K562 (cell line): ENCODE data around the gene AGL. TPM values are rescaled to one million over a fixed set of nuclear protein-coding genes. Genes with fewer than 3 reads are reported as not detected.

Source experiments
- ARHGAP35 ChIP-seq: fragments of 450-650 bp; IDR thresholded peaks from 2 replicates; pipeline ENCODE4 v1.6.1; 2018; ENCODE audit not compliant: partially characterized antibody
- ARID2 ChIP-seq: fragments of 450-650 bp; IDR thresholded peaks from 2 replicates; pipeline ENCODE4 v1.6.1; 2017; ENCODE audit warnings: antibody characterized with exemption, mild to moderate bottlenecking
- CBX3 ChIP-seq, 2 experiments: IDR thresholded peaks; 1 replicate in 1 of 2; 2 replicates in 1 of 2; pipeline ENCODE4 v1.6.1; 2012; ENCODE audit warnings: inconsistent platforms in 2 of 2, low read length in 2 of 2, borderline replicate concordance in 1 of 2, control low read depth in 1 of 2
- CTBP1 ChIP-seq: fragments of 450-650 bp; IDR thresholded peaks from 2 replicates; pipeline ENCODE4 v1.6.1; 2016; ENCODE audit warnings: borderline replicate concordance
- DACH1 ChIP-seq: fragments of 450-650 bp; IDR thresholded peaks from 2 replicates; pipeline ENCODE4 v1.6.1; 2018; ENCODE audit not compliant: partially characterized antibody
- FOXJ2 ChIP-seq: fragments of 200-800 bp; sonication (Bioruptor generic); IDR thresholded peaks from 2 replicates; pipeline ENCODE4 v1.6.1; 2016; ENCODE audit warnings: missing genetic modification characterization, missing compliant biosample characterization
- HDAC1 ChIP-seq, 2 experiments: fragments of 450-650 bp; IDR thresholded peaks; 2 replicates each; pipeline ENCODE4 v1.6.1; 2016 to 2017; ENCODE audit warnings: inconsistent platforms in 1 of 2, mild to moderate bottlenecking in 1 of 2, moderate library complexity in 1 of 2
- KLF16 ChIP-seq: IDR thresholded peaks from 2 replicates; pipeline ENCODE4 v1.6.1; 2016; ENCODE audit warnings: antibody characterized with exemption
- LEF1 ChIP-seq: fragments of 450-650 bp; IDR thresholded peaks from 2 replicates; pipeline ENCODE4 v1.6.1; 2016; ENCODE audit warnings: mild to moderate bottlenecking
- MAFK ChIP-seq: IDR thresholded peaks from 2 replicates; pipeline ENCODE4 v1.6.1; 2011; ENCODE audit warnings: low read length, improper control_type of control experiment
- MIER1 ChIP-seq: fragments of 450-650 bp; IDR thresholded peaks from 2 replicates; pipeline ENCODE4 v1.6.1; 2016; ENCODE audit warnings: antibody characterized with exemption, mild to moderate bottlenecking, low read depth
- PCBP2 ChIP-seq: fragments of 200-400 bp; formaldehyde crosslinking; IDR thresholded peaks from 2 replicates; pipeline ENCODE4 v1.6.1; 2018; ENCODE audit warnings: low read length, low read depth, mild to moderate bottlenecking, moderate library complexity; ENCODE audit not compliant: poor library complexity, severe bottlenecking
- RAD21 ChIP-seq, 2 experiments: fragments of 250-450 bp in 1 of 2; fragments of 450-650 bp in 1 of 2; sonication (Bioruptor Pico) in 1 of 2; formaldehyde crosslinking in 1 of 2; IDR thresholded peaks in 1 of 2; conservative IDR thresholded peaks in 1 of 2; 2 replicates each; pipeline versions ENCODE4 v1.4.0 to v1.8.0; 2020 to 2022; ENCODE audit warnings: mild to moderate bottlenecking in 2 of 2, moderate library complexity in 1 of 2
- SRF ChIP-seq, 2 experiments: fragments of 250-450, 450-650 bp in 1 of 2; sonication (Bioruptor Pico) in 1 of 2; sonication (generic) in 1 of 2; formaldehyde crosslinking; IDR thresholded peaks; 2 replicates each; pipeline versions ENCODE4 v1.5.0 to v1.5.1; 2020 to 2022; ENCODE audit warnings: mild to moderate bottlenecking in 1 of 2, missing genetic modification reagents in 1 of 2
- polyA plus RNA-seq, 8 experiments: library from polyadenylated mRNA; depleted of rRNA in 4 of 8; stranded (reverse) in 5 of 8; unstranded in 3 of 8; fragments of >200 nt; fragmentation: Nextera tagmentation in 2 of 8; fragmentation: Illumina TruSeq in 1 of 8; extraction: Ambion mirVana in 2 of 8; extraction: Trizol in 1 of 8; gene quantifications; 2 replicates each; pipeline versions ENCODE4 v1.2.1 to v1.2.3, GENCODE V29; 2011 to 2014; ENCODE audit warnings: inconsistent platforms in 1 of 8, missing spikeins in 1 of 8
- total RNA-seq, 7 experiments: library from RNA; depleted of rRNA in 6 of 7; stranded (reverse); fragments of >200 nt in 6 of 7; fragmentation: Illumina TruSeq in 2 of 7; extraction: Trizol in 2 of 7; gene quantifications; 2 replicates each; pipeline versions ENCODE4 v1.2.1 to v1.2.3, GENCODE V29; 2011 to 2021; ENCODE audit warnings: low replicate concordance in 1 of 7
- TF ChIP-seq, protein P1 (sequence below): fragments of 200-800 bp; sonication (Bioruptor generic); IDR thresholded peaks from 2 replicates; pipeline ENCODE4 v1.6.1; 2017; ENCODE audit warnings: missing genetic modification characterization, missing compliant biosample characterization
- TF ChIP-seq, protein P2 (sequence below): fragments of 450-650 bp; formaldehyde crosslinking; IDR thresholded peaks from 2 replicates; pipeline ENCODE4 v1.4.0; 2022; ENCODE audit warnings: mild to moderate bottlenecking, moderate library complexity
- TF ChIP-seq, protein P3 (sequence below), 2 experiments: fragments of 450-650 bp; formaldehyde crosslinking in 1 of 2; IDR thresholded peaks; 2 replicates each; pipeline versions ENCODE4 v1.4.0 to v1.6.1; 2014 to 2020; ENCODE audit warnings: mild to moderate bottlenecking in 2 of 2, borderline replicate concordance in 1 of 2, low read depth in 1 of 2

AGL gene
- total and polyA plus RNA-seq, 9 of the 15 experiments (the other 6 are each of a cell fraction or from before 2014, with no cell fraction given), result 6.3 to 20.4 (median 12.4) TPM

DNA sequence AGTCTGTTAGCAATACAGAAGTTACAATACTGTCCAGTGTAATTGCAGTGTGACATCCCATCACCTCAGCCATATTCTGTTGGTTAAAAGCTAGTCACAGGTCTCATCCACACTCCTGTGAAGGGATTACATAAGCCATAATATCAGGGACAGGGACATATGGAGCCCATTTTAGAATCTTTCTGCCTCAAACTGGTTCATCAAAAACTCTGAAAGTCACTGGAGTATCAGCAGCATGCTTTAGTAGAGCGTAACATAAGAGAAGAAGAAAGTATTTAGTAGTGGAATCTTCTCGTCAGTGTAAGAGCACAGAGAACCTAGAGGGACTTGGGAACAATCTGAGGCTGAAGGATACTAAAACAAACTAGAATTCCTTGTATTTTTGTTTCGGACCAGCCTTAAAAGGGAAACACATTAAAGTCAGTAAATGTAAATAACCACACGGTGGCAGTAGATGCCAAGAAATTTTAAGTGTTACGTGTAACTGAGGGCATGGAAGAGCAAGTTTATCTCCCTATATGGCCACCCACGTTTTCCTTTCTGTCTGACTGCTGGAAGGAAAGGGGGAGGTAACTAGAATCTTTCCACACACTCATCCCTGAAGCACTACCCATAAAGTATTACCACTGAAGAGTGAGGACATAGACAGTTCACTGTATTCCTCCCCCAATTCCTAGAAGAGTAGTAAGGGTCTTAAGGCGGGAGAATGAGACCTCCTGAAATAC, 41.6 kb upstream of the AGL start (continued):
- peak; percentile 38; the same call in 1 of the 2 replicates for TF ChIP-seq KLF16
- TF ChIP-seq FOXJ2, result peak; percentile 48; the same call in 1 of the 2 replicates
- peak; percentile 21 for TF ChIP-seq DACH1
- TF ChIP-seq, protein P1, sequence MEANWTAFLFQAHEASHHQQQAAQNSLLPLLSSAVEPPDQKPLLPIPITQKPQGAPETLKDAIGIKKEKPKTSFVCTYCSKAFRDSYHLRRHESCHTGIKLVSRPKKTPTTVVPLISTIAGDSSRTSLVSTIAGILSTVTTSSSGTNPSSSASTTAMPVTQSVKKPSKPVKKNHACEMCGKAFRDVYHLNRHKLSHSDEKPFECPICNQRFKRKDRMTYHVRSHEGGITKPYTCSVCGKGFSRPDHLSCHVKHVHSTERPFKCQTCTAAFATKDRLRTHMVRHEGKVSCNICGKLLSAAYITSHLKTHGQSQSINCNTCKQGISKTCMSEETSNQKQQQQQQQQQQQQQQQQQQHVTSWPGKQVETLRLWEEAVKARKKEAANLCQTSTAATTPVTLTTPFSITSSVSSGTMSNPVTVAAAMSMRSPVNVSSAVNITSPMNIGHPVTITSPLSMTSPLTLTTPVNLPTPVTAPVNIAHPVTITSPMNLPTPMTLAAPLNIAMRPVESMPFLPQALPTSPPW, result peak; percentile 38; the same call in 1 of the 2 replicates
- no peak for TF ChIP-seq PCBP2
- no peak for TF ChIP-seq ARHGAP35
- peak in 1 of 2 experiments; percentile 98; a peak in 2 of 4 replicates for TF ChIP-seq SRF (CRISPR knock-in tag; IDR thresholded peaks at IDR 0.05)
- TF ChIP-seq, protein P2, sequence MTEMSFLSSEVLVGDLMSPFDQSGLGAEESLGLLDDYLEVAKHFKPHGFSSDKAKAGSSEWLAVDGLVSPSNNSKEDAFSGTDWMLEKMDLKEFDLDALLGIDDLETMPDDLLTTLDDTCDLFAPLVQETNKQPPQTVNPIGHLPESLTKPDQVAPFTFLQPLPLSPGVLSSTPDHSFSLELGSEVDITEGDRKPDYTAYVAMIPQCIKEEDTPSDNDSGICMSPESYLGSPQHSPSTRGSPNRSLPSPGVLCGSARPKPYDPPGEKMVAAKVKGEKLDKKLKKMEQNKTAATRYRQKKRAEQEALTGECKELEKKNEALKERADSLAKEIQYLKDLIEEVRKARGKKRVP (CRISPR knock-in tag), result 0 out of 2 replicates have a peak, but pooled peaks have one; percentile 65
- no peak for TF ChIP-seq HDAC1 (IDR thresholded peaks at IDR 0.05)
- no peak for TF ChIP-seq MAFK
- TF ChIP-seq CTBP1, result 0 out of 2 replicates have a peak, but pooled peaks have one; percentile 49
- TF ChIP-seq, protein P3, sequence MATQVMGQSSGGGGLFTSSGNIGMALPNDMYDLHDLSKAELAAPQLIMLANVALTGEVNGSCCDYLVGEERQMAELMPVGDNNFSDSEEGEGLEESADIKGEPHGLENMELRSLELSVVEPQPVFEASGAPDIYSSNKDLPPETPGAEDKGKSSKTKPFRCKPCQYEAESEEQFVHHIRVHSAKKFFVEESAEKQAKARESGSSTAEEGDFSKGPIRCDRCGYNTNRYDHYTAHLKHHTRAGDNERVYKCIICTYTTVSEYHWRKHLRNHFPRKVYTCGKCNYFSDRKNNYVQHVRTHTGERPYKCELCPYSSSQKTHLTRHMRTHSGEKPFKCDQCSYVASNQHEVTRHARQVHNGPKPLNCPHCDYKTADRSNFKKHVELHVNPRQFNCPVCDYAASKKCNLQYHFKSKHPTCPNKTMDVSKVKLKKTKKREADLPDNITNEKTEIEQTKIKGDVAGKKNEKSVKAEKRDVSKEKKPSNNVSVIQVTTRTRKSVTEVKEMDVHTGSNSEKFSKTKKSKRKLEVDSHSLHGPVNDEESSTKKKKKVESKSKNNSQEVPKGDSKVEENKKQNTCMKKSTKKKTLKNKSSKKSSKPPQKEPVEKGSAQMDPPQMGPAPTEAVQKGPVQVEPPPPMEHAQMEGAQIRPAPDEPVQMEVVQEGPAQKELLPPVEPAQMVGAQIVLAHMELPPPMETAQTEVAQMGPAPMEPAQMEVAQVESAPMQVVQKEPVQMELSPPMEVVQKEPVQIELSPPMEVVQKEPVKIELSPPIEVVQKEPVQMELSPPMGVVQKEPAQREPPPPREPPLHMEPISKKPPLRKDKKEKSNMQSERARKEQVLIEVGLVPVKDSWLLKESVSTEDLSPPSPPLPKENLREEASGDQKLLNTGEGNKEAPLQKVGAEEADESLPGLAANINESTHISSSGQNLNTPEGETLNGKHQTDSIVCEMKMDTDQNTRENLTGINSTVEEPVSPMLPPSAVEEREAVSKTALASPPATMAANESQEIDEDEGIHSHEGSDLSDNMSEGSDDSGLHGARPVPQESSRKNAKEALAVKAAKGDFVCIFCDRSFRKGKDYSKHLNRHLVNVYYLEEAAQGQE (IDR thresholded peaks at IDR 0.05; ENCODE audit: borderline replicate concordance), result peak; percentile 91
- TF ChIP-seq, protein P3 (CRISPR knock-in tag; IDR thresholded peaks at IDR 0.05; ENCODE audit: low read depth), result no peak
- no peak for TF ChIP-seq LEF1
- peak; percentile 94 to 95 for TF ChIP-seq RAD21 (CRISPR knock-in tag; conservative IDR thresholded peaks at IDR 0.05 in 1 of 2, IDR thresholded peaks at IDR 0.05 in 1 of 2)
- peak; percentile 87; the same call in 1 of the 2 replicates for TF ChIP-seq ARID2
- no peak for TF ChIP-seq MIER1
- peak in 1 of 2 experiments; percentile 25; a peak in 1 of 3 replicates for TF ChIP-seq CBX3 (IDR thresholded peaks at IDR 0.05; ENCODE audit: borderline replicate concordance in 1 of 2, low read length in 2 of 2)
